Activated CD4-positive, alpha-beta T cell treated with anti-CD3 and anti-CD28 coated beads for 4 hours (primary cell): Measurements from ENCODE around the gene PPIP5K2.

Experiments used
- DNase-seq, 2 donors: peaks; one replicate each; pipeline ENCODE4 v3.0.0-alpha.2; 2020

The PPIP5K2 gene

DNA sequence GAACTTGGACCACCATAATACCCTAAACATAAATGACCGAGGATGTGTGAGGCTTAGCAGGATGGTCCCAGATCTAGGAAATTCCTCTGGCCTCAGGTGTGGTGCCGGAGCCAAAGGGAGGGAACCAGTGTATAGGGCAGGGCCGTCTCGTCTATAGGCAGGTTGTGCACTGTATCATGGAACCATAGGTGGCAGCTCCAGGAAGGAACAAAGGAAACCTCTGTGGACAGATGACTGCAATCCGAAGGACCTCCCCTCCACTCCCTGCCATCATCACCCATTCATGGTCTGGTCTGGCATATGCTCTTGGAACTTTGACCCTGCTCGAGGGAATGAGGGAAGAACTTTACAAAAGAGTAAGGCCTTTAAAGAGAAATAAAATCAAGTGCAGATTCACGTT, 135.6 kb downstream of the PPIP5K2 start:
- DNase-seq, result no peak

- DNase-seq, result no peak
Measured at GRCh38 chr5:103256178-103256577, 136.1 kb downstream of the PPIP5K2 start.

GRCh38 chr5:103258368-103258956, 138.4 kb downstream of the PPIP5K2 start, which contains the start of gene MACIR:
MACIR (plus strand) TSS chr5:103258763; CDS start chr5:103275920, 17,157 bp downstream.
- peak; percentile 94 to 95 for DNase-seq

DNA sequence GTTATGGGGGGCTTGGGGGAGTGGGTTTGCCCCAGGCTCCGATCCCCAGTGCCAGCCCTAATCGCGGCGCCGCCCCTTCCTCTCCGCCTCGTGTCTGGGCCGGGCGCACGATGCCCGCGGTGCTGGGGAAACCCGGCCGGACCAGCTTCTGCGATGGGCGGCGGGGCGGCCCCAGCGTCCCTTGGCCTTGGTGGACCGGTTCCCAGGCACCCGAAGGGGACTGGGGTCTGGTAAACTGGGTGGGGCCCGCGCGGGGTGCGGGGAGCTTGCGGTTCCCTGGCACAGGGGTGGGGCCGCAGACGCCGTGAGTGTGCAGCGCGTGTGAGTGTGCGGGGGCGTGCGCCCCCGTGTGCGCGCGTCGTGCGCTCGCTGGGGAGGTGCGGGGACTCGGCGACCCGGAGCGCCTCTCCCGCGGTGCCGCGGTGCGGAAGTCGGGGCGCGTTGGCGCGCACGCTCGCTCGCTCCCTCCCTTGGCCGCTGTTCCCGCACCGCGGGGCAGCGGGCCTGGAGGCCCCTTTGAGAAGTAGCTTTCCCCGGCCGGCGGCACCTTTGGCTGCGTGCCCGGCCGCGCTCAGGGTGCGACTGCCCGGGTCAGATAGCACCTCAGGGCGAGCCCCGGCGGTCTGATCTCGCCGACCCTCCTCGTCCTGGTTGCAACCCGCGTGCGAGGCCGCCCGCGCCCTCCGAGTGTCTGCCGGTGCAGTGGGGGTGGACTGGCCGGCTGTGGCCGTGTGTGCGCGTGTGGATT, 139.0 kb downstream of the PPIP5K2 start:
- DNase-seq, result peak; percentile 60 to 65

GRCh38 chr5:103259705-103260355, 139.7 kb downstream of the PPIP5K2 start:
- DNase-seq, result no peak

- no peak for DNase-seq
Measured at GRCh38 chr5:103260951-103261350, 140.8 kb downstream of the PPIP5K2 start.
